Measurements from ENCODE around the gene ERP27.

The ERP27 gene

GRCh38 chr12:14975457-14975856 is 37.1 kb upstream of the ERP27 start:
- no peak overlapping the region for H3K27ac ChIP-seq (ENCODE audit: extremely low read depth, low read depth, low read length)
- H3K4me1 ChIP-seq (ENCODE audit: control insufficient read depth, insufficient read depth, low read length), result no peaks in the 10 kb centered on the region
- POLR2A ChIA-PET, result no interaction called here
- H3K4me3 ChIP-seq (ENCODE audit: low read depth, low read length), result no peak overlapping the region
- CTCF ChIA-PET, result no interaction called here
- TF ChIP-seq SP3 (tag by site-specific recombination; IDR thresholded peaks at IDR 0.05) (no peak), ZNF169 (tag by site-specific recombination; IDR thresholded peaks at IDR 0.05) (no peak)
- no peaks in the 10 kb centered on the region for H3K9me3 ChIP-seq (ENCODE audit: control insufficient read depth, insufficient read depth, low read depth, low read length)
- no peaks in the 10 kb centered on the region for H3K36me3 ChIP-seq (ENCODE audit: control insufficient read depth in 2 of 2, insufficient read depth in 1 of 2, low read length in 2 of 2)

- H3K9me3 ChIP-seq (ENCODE audit: control insufficient read depth, insufficient read depth, low read depth, low read length), result no peaks in the 10 kb centered on the region
- no peak overlapping the region for H3K4me3 ChIP-seq (ENCODE audit: low read depth, low read length)
- CTCF ChIA-PET, result no interaction called here
- no peaks in the 10 kb centered on the region for H3K4me1 ChIP-seq (ENCODE audit: control insufficient read depth, insufficient read depth, low read length)
- no peak overlapping the region for H3K27ac ChIP-seq (ENCODE audit: extremely low read depth, low read depth, low read length)
- no peaks in the 10 kb centered on the region for H3K36me3 ChIP-seq (ENCODE audit: control insufficient read depth in 2 of 2, insufficient read depth in 1 of 2, low read length in 2 of 2)
- TF ChIP-seq ZNF747 (tag by site-specific recombination; IDR thresholded peaks at IDR 0.05) (no peak), ZSCAN4 (tag by site-specific recombination; IDR thresholded peaks at IDR 0.05) (no peak), ZNF121 (tag by site-specific recombination; IDR thresholded peaks at IDR 0.05) (no peak), ZNF768 (tag by site-specific recombination; IDR thresholded peaks at IDR 0.05) (no peak), ZNF660 (tag by site-specific recombination; IDR thresholded peaks at IDR 0.05) (no peak), ZNF292 (tag by site-specific recombination; IDR thresholded peaks at IDR 0.05; ENCODE audit: borderline replicate concordance, low read depth) (no peak), ZBTB48 (tag by site-specific recombination; IDR thresholded peaks at IDR 0.05) (no peak), ZNF248 (tag by site-specific recombination; IDR thresholded peaks at IDR 0.05) (no peak), ZBTB21 (tag by site-specific recombination; IDR thresholded peaks at IDR 0.05) (no peak), ZNF560 (tag by site-specific recombination; IDR thresholded peaks at IDR 0.05; ENCODE audit: borderline replicate concordance) (no peak)
- POLR2A ChIA-PET, result no interaction called here
Measured at GRCh38 chr12:14974633-14975032, 36.3 kb upstream of the ERP27 start.

GRCh38 chr12:14972816-14973215 is 34.5 kb upstream of the ERP27 start, which contains the start of gene PDE6H:
Gene PDE6H, plus strand, starts transcription at chr12:14973042. Its CDS starts 4,971 bp downstream, at chr12:14978013.
- H3K9me3 ChIP-seq (ENCODE audit: control insufficient read depth, insufficient read depth, low read depth, low read length), result no peaks in the 10 kb centered on the region
- POLR2A ChIA-PET, result no interaction called here
- H3K27ac ChIP-seq (ENCODE audit: extremely low read depth, low read depth, low read length), result no peak within 1 kb of the TSS
- no peak within 1 kb of the TSS for H3K4me3 ChIP-seq (ENCODE audit: low read depth, low read length)
- CTCF ChIA-PET, result interaction anchor here (1.1 kb wide), 1 partner anchor 86 kb away, joined by 3 read pairs; no protein-coding TSS in a partner anchor
- TF ChIP-seq GLIS1 (tag by site-specific recombination; IDR thresholded peaks at IDR 0.05) (no peak), ZNF785 (tag by site-specific recombination; IDR thresholded peaks at IDR 0.05) (no peak), ZNF274 (IDR thresholded peaks at IDR 0.05; ENCODE audit: low read length) (no peak), ZNF274 (tag by site-specific recombination; IDR thresholded peaks at IDR 0.05; ENCODE audit: borderline replicate concordance) (no peak), ZNF23 (tag by site-specific recombination; IDR thresholded peaks at IDR 0.05; ENCODE audit: borderline replicate concordance) (no peak), KLF8 (tag by site-specific recombination; IDR thresholded peaks at IDR 0.05) (no peak), ZNF654 (tag by site-specific recombination; IDR thresholded peaks at IDR 0.05; ENCODE audit: low read depth) (no peak), ZNF324 (tag by site-specific recombination; IDR thresholded peaks at IDR 0.05) (no peak), SP7 (tag by site-specific recombination; IDR thresholded peaks at IDR 0.05) (no peak)
- no peaks in the 10 kb centered on the region for H3K36me3 ChIP-seq (ENCODE audit: control insufficient read depth in 2 of 2, insufficient read depth in 1 of 2, low read length in 2 of 2)
- H3K4me1 ChIP-seq (ENCODE audit: control insufficient read depth, insufficient read depth, low read length), result no peaks in the 10 kb centered on the region

- H3K27ac ChIP-seq (ENCODE audit: extremely low read depth, low read depth, low read length), result no peak overlapping the region
- H3K4me3 ChIP-seq (ENCODE audit: low read depth, low read length), result no peak overlapping the region
- no peaks in the 10 kb centered on the region for H3K36me3 ChIP-seq (ENCODE audit: control insufficient read depth in 2 of 2, insufficient read depth in 1 of 2, low read length in 2 of 2)
- no peak for TF ChIP-seq ZNF837 (tag by site-specific recombination; IDR thresholded peaks at IDR 0.05)
- ChIA-PET CTCF (no interaction called here), POLR2A (no interaction called here)
- no peaks in the 10 kb centered on the region for H3K9me3 ChIP-seq (ENCODE audit: control insufficient read depth, insufficient read depth, low read depth, low read length)
- H3K4me1 ChIP-seq (ENCODE audit: control insufficient read depth, insufficient read depth, low read length), result no peaks in the 10 kb centered on the region
Measured at GRCh38 chr12:14970473-14970872, 32.1 kb upstream of the ERP27 start.

All from HEK293 (cell line).